NCI-H2107 treated with DMSO at 0.1 percent for 48 hours (cell line): ENCODE data around the gene CX3CL1.

Experiments used
- DNase-seq: peaks from one replicate; lab custom pipeline; 2025; ENCODE audit not compliant: unreplicated experiment; lab: John Stamatoyannopoulos, UW

The CX3CL1 gene

DNA sequence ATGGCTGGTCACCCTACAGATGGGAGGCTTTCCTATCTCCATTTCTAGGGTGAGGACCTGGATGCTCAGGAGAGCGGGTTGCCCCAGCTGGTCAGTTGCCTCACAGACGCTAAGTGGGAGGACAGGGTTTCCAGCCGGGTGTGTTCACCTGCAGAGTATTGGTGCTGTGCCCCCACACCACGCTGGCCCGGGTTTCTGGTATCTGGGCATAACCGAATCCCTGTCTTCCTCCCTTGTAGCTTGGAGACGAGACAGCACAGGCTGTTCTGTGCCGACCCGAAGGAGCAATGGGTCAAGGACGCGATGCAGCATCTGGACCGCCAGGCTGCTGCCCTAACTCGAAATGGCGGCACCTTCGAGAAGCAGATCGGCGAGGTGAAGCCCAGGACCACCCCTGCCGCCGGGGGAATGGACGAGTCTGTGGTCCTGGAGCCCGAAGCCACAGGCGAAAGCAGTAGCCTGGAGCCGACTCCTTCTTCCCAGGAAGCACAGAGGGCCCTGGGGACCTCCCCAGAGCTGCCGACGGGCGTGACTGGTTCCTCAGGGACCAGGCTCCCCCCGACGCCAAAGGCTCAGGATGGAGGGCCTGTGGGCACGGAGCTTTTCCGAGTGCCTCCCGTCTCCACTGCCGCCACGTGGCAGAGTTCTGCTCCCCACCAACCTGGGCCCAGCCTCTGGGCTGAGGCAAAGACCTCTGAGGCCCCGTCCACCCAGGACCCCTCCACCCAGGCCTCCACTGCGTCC, 9.7 kb downstream of the CX3CL1 start:
- DNase-seq = no peak

DNA sequence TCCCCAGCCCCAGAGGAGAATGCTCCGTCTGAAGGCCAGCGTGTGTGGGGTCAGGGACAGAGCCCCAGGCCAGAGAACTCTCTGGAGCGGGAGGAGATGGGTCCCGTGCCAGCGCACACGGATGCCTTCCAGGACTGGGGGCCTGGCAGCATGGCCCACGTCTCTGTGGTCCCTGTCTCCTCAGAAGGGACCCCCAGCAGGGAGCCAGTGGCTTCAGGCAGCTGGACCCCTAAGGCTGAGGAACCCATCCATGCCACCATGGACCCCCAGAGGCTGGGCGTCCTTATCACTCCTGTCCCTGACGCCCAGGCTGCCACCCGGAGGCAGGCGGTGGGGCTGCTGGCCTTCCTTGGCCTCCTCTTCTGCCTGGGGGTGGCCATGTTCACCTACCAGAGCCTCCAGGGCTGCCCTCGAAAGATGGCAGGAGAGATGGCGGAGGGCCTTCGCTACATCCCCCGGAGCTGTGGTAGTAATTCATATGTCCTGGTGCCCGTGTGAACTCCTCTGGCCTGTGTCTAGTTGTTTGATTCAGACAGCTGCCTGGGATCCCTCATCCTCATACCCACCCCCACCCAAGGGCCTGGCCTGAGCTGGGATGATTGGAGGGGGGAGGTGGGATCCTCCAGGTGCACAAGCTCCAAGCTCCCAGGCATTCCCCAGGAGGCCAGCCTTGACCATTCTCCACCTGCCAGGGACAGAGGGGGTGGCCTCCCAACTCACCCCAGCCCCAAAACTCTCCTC, 10.4 kb downstream of the CX3CL1 start:
- DNase-seq = no peak

- DNase-seq = no peak
These were observed 11.3 kb downstream of the CX3CL1 start for GRCh38 chr16:57383276-57384247.

- no peak for DNase-seq
These were observed 12.2 kb downstream of the CX3CL1 start for GRCh38 chr16:57384248-57385070.

DNA sequence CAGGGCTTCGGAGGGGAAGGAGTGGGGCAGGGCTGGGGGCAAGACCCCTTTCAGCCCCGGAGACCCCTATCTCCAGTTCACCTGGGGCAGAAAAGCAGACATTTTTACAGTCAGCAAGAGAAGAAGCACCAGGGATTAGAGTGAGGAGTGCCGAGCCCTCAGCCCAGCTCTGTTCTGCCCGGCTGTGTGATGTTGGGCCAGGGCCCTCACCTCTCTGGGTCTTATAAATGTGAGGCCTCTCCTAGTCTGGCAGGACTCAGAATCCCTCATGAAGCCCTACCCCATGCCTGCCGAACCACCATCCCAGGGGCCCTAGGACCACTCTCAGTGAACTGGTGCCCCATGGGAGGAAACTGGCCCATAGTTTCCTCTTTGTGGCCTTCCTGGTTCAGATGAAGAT, 12.8 kb downstream of the CX3CL1 start:
- no peak for DNase-seq

DNA sequence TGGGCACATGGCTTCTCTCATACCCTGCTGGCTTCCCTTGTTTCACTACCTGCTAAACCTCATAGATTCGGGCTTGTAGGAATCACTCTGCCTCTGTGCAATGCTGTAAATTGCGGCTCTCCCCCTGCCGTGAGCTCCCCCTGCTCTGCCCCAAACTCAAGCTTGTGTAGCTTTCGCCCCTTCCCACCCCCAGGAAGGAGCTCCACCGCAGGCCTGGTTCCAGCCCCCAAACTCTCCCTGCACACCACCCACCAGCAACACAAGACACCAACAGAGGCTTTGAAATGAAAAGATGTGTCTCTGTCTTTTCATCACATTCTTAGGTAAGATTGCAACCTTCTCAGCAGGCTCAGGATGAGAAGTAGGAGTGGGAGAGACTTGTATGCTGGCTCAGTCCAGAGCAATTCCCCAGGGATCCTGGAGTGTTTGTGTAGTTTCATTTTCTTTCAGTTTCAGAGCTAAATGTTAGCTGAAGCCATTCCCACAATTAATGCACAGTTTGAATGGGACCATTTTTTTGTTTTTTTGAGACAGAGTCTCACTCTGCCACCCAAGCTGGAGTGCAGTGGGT, 14.2 kb downstream of the CX3CL1 start:
- peak; percentile 78 for DNase-seq

DNA sequence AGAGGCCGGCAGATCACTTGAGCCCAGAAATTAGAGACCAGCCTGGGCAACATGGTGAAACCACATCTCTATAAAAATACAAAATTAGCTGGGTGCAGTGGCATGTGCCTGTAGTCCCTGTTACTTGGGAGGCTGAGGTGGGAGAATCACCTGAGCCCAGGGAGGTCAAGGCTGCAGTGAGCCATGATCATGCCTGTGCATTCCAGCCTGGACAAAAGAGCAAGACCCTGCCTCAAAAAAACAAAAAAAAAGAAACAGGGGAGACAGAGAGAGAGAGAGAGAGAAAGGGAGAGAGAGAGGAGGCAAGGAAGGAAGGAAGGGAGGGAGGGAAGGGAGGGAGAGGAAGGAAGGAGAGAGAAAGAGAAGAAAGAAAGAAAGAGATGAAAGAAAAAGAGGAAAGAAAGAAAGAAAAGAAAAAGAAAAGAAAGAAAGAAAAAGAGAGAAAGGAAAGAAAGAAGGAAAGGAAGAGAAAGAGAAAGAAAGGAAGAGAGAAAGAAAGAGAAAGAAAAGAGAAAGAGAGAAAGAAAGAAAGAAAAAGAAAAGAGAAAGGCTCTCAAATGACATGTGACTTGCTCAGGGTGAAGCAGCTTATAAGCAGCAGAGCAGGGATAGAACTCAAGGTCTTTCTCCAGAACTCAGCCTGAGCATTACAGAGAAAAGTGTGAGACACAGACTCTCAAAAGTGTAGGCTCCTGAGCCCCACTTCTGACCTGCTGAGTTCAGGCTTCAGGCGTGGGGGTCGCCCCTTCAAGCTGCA, 15.5 kb downstream of the CX3CL1 start:
- DNase-seq = no peak

GRCh38 chr16:57388359-57389086, 16.2 kb downstream of the CX3CL1 start:
- no peak for DNase-seq

GRCh38 chr16:57389087-57389468, 16.8 kb downstream of the CX3CL1 start:
- DNase-seq = no peak

GRCh38 chr16:57390636-57391295, 18.5 kb downstream of the CX3CL1 start:
- DNase-seq = no peak

DNA sequence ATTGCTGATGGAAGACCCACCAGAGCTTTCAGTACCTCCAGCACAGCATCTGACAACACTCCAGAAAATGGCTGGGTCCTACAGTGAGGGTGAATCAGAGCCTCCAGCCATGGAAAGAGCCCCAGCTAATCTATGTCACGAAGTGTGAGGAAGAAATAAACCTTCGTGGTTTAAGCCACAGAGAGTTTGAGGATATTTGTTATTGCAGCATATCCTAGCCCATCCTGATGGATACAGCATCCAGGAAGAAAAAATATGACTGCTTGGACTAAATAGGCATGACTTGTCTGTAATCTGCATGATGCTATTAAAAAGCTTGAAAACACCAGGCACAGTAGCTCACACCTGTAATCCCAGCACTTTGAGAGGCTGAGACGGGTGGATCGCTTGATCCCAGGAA, 19.0 kb downstream of the CX3CL1 start:
- DNase-seq = no peak

DNA sequence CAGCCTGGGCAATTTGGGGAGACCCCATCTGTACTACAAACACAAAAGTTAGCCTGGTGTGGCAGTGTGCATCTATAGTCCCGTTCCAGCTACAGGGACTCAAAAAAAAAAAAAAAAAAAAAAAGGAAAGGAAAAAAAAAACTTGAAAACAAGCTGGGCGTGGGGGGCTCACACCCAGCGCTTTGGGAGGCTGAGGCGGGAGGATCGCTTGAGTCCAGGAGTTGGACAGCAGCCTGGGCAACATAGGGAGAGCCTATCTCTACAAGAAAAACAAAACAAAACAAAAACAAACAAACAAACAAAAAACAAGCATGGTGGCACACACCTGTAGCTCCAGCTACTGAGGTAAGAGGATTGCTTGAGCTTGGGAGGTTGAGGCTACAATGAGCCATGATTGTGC, 19.4 kb downstream of the CX3CL1 start:
- DNase-seq = no peak

DNA sequence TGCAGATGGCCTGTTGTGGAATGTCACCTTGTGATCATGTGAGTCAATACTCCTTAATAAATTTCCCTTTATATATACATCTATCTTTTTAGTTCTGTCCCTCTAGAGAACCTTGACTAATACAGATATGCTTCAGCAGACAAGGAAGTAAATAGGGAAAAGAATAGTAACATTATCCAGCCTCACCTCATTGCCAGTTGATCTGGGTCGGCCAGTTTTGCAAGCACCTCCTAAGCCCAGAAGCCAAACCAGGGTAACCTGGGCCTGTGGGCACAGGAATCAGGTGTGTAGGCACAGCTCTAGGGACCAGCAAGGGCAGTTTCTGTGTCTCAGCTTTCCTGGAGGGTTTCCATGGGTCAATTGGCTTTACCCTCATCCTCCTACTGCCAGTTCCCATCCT, 20.4 kb downstream of the CX3CL1 start:
- no peak for DNase-seq

GRCh38 chr16:57394444-57394843, 22.2 kb downstream of the CX3CL1 start:
- DNase-seq = no peak

- no peak for DNase-seq
These were observed 22.7 kb downstream of the CX3CL1 start for GRCh38 chr16:57395026-57395425.

DNA sequence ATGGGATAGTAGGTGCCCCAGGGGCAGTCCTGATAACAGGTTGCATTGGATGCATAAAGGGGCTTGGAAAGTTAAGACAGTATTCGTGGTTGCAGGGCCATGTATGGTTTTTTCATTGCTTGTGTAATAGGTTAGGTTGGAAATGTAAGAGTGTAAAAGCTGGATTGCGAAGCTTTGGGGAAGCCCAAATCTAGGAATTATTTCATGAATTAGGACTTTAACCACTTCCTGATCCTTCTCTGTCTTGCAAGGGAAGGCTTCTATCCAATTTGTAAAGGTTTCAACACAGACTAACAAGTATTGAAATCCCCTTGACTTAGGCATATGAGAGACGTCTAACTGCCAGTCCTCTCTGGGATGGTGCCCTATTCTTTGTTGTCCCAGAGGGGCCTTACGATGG, 24.5 kb downstream of the CX3CL1 start:
- DNase-seq = no peak

DNA sequence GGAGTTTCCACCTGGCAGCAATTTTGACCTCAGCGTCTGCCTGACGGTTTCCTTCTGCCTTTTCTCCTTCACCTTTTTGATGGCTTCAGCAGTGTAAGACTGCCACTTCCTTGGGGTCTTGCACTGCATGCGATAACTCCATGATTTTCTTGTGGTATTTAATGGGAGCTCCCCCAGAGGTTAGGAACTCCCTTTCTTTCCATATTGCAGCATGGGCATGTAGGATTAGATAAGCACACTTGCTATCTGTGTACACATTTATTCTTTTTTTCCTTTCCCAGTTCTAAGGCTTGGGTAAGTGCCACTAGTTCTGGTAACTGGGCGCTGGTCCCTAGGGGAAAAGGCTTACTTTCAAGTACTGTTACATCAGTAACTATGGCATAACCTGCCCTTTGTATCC, 25.2 kb downstream of the CX3CL1 start:
- peak; percentile 81 for DNase-seq

- DNase-seq = no peak
These were observed 29.8 kb downstream of the CX3CL1 start for GRCh38 chr16:57401943-57402640.
